Measurements from ENCODE around the gene NDUFAF3. TPM values are rescaled to one million over a fixed set of nuclear protein-coding genes. Genes with fewer than 3 reads are reported as not detected.

Gene NDUFAF3
- total and polyA plus RNA-seq, 4 experiments from 2014 or later, result 77.9 to 169 (median 115) TPM

DNA sequence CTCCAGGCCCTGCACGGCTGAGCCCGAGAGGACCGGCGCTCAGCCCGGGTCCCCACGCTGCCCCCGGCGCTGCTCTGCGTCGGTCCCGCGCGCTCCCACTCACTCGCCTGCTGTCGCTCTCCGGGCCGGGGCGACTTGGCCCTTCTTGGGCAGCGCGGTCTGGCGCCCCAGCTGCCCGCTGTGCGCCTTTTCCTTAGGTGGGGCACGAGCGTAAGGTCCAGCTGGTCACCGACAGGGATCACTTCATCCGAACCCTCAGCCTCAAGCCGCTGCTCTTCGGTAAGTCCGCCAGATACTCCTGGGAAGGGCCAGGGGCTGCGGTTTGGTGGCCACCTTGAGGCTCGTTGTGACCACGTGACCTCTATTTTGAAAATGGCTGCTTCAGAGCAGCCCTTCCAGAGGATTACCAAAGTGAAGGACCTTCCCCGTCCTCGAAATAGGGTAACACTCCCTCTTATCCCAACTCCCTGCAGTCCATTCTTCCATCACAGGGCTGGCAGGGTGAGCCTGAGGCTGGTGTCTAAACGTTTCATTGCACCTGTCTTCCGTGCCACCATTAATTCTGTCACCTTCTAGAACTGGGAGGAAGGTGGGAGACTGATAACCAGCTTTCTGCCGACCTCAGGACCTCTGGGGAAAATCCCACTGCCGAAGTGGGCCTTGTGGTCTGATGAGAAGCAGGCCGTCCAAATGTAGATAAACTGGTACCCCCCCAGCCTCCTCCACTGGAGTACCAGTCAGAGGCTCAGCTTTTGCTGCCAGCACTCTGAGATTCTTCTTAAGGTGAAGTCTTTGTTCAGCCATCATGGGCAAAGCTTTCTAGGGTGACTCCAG, 31.1 kb upstream of the NDUFAF3 start:
- peak overlapping the region; percentile 65 for H3K27ac ChIP-seq (ENCODE audit: low read depth, low read length)
- Mint-ChIP-seq H3K36me3 (peaks cover 3 to 34% of the 10 kb centered on the region in 2 donors), H3K9me3 (peaks cover 0 to 2% (median 0%) of the 10 kb centered on the region in 8 donors), H3K27ac (peak overlapping the region; percentile 85 to 96 (median 93)), H3K4me1 (peaks cover 29 to 60% (median 44%) of the 10 kb centered on the region in 4 donors), H3K27me3 (no peaks in the 10 kb centered on the region), H3K4me3 (peak overlapping the region; percentile 92 to 95 (median 94))
- H3K9me3 ChIP-seq (ENCODE audit: control insufficient read depth in 1 of 2, low read length in 2 of 2), result no peaks in the 10 kb centered on the region
- ChIA-PET POLR2A (ENCODE audit: partially characterized antibody) (interaction anchor here (0.5 to 15.0 kb wide), 8 partner anchors 9 to 305 kb away, joined by 3 to 377 read pairs (median 6); partner anchors contain the start of genes DALRD3, IMPDH2, IP6K2 and NCKIPSD), CTCF (ENCODE audit: partially characterized antibody) (interaction anchor here (0.8 to 9.0 kb wide), 11 partner anchors 11 to 230 kb away, joined by 3 to 216 read pairs (median 6); partner anchors contain the start of genes DALRD3, IMPDH2, NDUFAF3 and QRICH1)
- peaks cover 45% of the 10 kb centered on the region for H3K4me1 ChIP-seq (ENCODE audit: insufficient read depth, low read length)
- H3K36me3 ChIP-seq (ENCODE audit: insufficient read depth, low read length), result no peaks in the 10 kb centered on the region
- H3K27me3 ChIP-seq (ENCODE audit: insufficient read depth, low read length), result no peaks in the 10 kb centered on the region
- peak in 4 of 5 donors; percentile 24 to 58 (median 26) for DNase-seq
- intact Hi-C loops (cut with micrococcal nuclease), result loop anchor here (1.0 kb wide), 2 partner anchors 16 to 30 kb away; partner anchors contain the start of gene WDR6
- peak overlapping the region; percentile 63 to 86 for H3K4me3 ChIP-seq (ENCODE audit: low read length in 2 of 2)

GRCh38 chr3:48991851-48992545, 29.9 kb upstream of the NDUFAF3 start:
- Histone ChIP-seq H3K27ac (ENCODE audit: low read depth, low read length) (peak overlapping the region; percentile 65), H3K9me3 (ENCODE audit: control insufficient read depth in 1 of 2, low read length in 2 of 2) (no peaks in the 10 kb centered on the region), H3K4me3 (ENCODE audit: low read length in 2 of 2) (no peak overlapping the region), H3K27me3 (ENCODE audit: insufficient read depth, low read length) (no peaks in the 10 kb centered on the region), H3K4me1 (ENCODE audit: insufficient read depth, low read length) (peaks cover 45% of the 10 kb centered on the region), H3K36me3 (ENCODE audit: insufficient read depth, low read length) (peaks cover 2% of the 10 kb centered on the region)
- no peak for DNase-seq
- H3K27me3 Mint-ChIP-seq, result no peaks in the 10 kb centered on the region
- POLR2A ChIA-PET (ENCODE audit: partially characterized antibody), result interaction anchor here (0.9 to 15.0 kb wide), 6 partner anchors 7 to 129 kb away, joined by 3 to 377 read pairs (median 9); partner anchors contain the start of genes DALRD3, IMPDH2, NDUFAF3 and QRICH1
- peak overlapping the region; percentile 68 to 94 (median 82) for H3K27ac Mint-ChIP-seq
- peaks cover 3 to 31% of the 10 kb centered on the region in 2 donors for H3K36me3 Mint-ChIP-seq
- peaks cover 0 to 2% (median 0%) of the 10 kb centered on the region in 8 donors for H3K9me3 Mint-ChIP-seq
- H3K4me3 Mint-ChIP-seq, result peak overlapping the region; percentile 62 to 95 (median 85)
- intact Hi-C loops (cut with micrococcal nuclease), result no loop called here
- peaks cover 29 to 60% (median 44%) of the 10 kb centered on the region in 4 donors for H3K4me1 Mint-ChIP-seq
- CTCF ChIA-PET (ENCODE audit: partially characterized antibody), result interaction anchor here (0.8 to 9.0 kb wide), 7 partner anchors 9 to 232 kb away, joined by 3 to 216 read pairs (median 6); partner anchors contain the start of genes DALRD3, NDUFAF3, QRICH1 and WDR6

- Mint-ChIP-seq H3K36me3 (peaks cover 3 to 29% of the 10 kb centered on the region in 2 donors), H3K4me3 (no peak overlapping the region), H3K27ac (peak overlapping the region in 2 of 7 donors; percentile 44 to 60), H3K4me1 (peaks cover 24 to 52% (median 37%) of the 10 kb centered on the region in 4 donors), H3K27me3 (no peaks in the 10 kb centered on the region), H3K9me3 (peaks cover 0 to 2% (median 0%) of the 10 kb centered on the region in 8 donors)
- Histone ChIP-seq H3K36me3 (ENCODE audit: insufficient read depth, low read length) (peaks cover 4% of the 10 kb centered on the region), H3K27me3 (ENCODE audit: insufficient read depth, low read length) (no peaks in the 10 kb centered on the region), H3K27ac (ENCODE audit: low read depth, low read length) (no peak overlapping the region), H3K4me1 (ENCODE audit: insufficient read depth, low read length) (peaks cover 34% of the 10 kb centered on the region), H3K9me3 (ENCODE audit: control insufficient read depth in 1 of 2, low read length in 2 of 2) (no peaks in the 10 kb centered on the region), H3K4me3 (ENCODE audit: low read length in 2 of 2) (no peak overlapping the region)
- no peak for DNase-seq
- intact Hi-C loops (cut with micrococcal nuclease), result no loop called here
- CTCF ChIA-PET (ENCODE audit: partially characterized antibody), result interaction anchor here (3.7 kb wide), 1 partner anchor 14 kb away, joined by 13 read pairs; the partner anchor contains the start of gene WDR6
- POLR2A ChIA-PET (ENCODE audit: partially characterized antibody), result interaction anchor here (9.2 to 15.0 kb wide), 2 partner anchors 13 to 27 kb away, joined by 191 to 377 read pairs; partner anchors contain the start of genes DALRD3, IMPDH2, NDUFAF3 and WDR6
Measured at GRCh38 chr3:48993834-48994233, 28.1 kb upstream of the NDUFAF3 start.

- Histone ChIP-seq H3K4me3 (ENCODE audit: low read length in 2 of 2) (no peak overlapping the region), H3K27me3 (ENCODE audit: insufficient read depth, low read length) (no peaks in the 10 kb centered on the region), H3K9me3 (ENCODE audit: control insufficient read depth in 1 of 2, low read length in 2 of 2) (no peaks in the 10 kb centered on the region), H3K27ac (ENCODE audit: low read depth, low read length) (no peak overlapping the region), H3K4me1 (ENCODE audit: insufficient read depth, low read length) (peaks cover 16% of the 10 kb centered on the region), H3K36me3 (ENCODE audit: insufficient read depth, low read length) (peaks cover 4% of the 10 kb centered on the region)
- DNase-seq, result no peak
- ChIA-PET POLR2A (ENCODE audit: partially characterized antibody) (interaction anchor here (1.1 to 15.0 kb wide), 4 partner anchors 9 to 97 kb away, joined by 3 to 377 read pairs (median 9); partner anchors contain the start of genes DALRD3, IMPDH2, NDUFAF3 and QRICH1), CTCF (ENCODE audit: partially characterized antibody) (interaction anchor here (0.7 to 4.1 kb wide), 4 partner anchors 9 to 209 kb away, joined by 3 to 14 read pairs (median 10); partner anchors contain the start of genes NDUFAF3 and WDR6)
- H3K27ac Mint-ChIP-seq, result no peak overlapping the region
- H3K27me3 Mint-ChIP-seq, result no peaks in the 10 kb centered on the region
- peaks cover 0 to 2% (median 0%) of the 10 kb centered on the region in 8 donors for H3K9me3 Mint-ChIP-seq
- H3K4me3 Mint-ChIP-seq, result no peak overlapping the region
- peaks cover 3 to 24% of the 10 kb centered on the region in 2 donors for H3K36me3 Mint-ChIP-seq
- intact Hi-C loops (cut with micrococcal nuclease), result no loop called here
- H3K4me1 Mint-ChIP-seq, result peaks cover 11 to 29% (median 20%) of the 10 kb centered on the region in 4 donors
Measured at GRCh38 chr3:48996640-48997039, 25.3 kb upstream of the NDUFAF3 start.

GRCh38 chr3:48997102-48997635, 24.8 kb upstream of the NDUFAF3 start:
- Histone ChIP-seq H3K9me3 (ENCODE audit: control insufficient read depth in 1 of 2, low read length in 2 of 2) (no peaks in the 10 kb centered on the region), H3K4me3 (ENCODE audit: low read length in 2 of 2) (no peak overlapping the region), H3K4me1 (ENCODE audit: insufficient read depth, low read length) (peaks cover 11% of the 10 kb centered on the region), H3K36me3 (ENCODE audit: insufficient read depth, low read length) (peaks cover 4% of the 10 kb centered on the region), H3K27me3 (ENCODE audit: insufficient read depth, low read length) (no peaks in the 10 kb centered on the region), H3K27ac (ENCODE audit: low read depth, low read length) (no peak overlapping the region)
- Mint-ChIP-seq H3K36me3 (peaks cover 3 to 19% of the 10 kb centered on the region in 2 donors), H3K27me3 (no peaks in the 10 kb centered on the region), H3K27ac (peak overlapping the region in 1 of 7 donors; percentile 9), H3K4me3 (no peak overlapping the region), H3K4me1 (peaks cover 6 to 24% (median 15%) of the 10 kb centered on the region in 4 donors), H3K9me3 (peaks cover 0 to 2% (median 0%) of the 10 kb centered on the region in 8 donors)
- no peak for DNase-seq
- CTCF ChIA-PET (ENCODE audit: partially characterized antibody), result interaction anchor here (1.7 to 4.1 kb wide), 3 partner anchors 9 to 25 kb away, joined by 6 to 14 read pairs (median 13); partner anchors contain the start of genes NDUFAF3 and WDR6
- intact Hi-C loops (cut with micrococcal nuclease), result no loop called here
- POLR2A ChIA-PET (ENCODE audit: partially characterized antibody), result interaction anchor here (1.1 to 15.0 kb wide), 5 partner anchors 8 to 97 kb away, joined by 3 to 377 read pairs (median 8); partner anchors contain the start of genes DALRD3, IMPDH2, NDUFAF3 and QRICH1

Measured in CD4-positive, alpha-beta memory T cell (primary cell).